BJ (cell line): ENCODE measurements around the gene MAN1C1. TPM values are rescaled to one million over a fixed set of nuclear protein-coding genes. Genes with fewer than 3 reads are reported as not detected.

Experiments used
- CTCF ChIA-PET: fragments of 350-600 bp; formaldehyde crosslinking; extraction: SDS; loops from one replicate; lab custom pipeline; 2021; ENCODE audit warnings: antibody characterized with exemption, inconsistent platforms; lab: Yijun Ruan, JAX
- POLR2A ChIA-PET: fragments of 300-600 bp; sonication (Branson Sonifier 250); formaldehyde crosslinking; extraction: SDS; loops from one replicate; lab custom pipeline; 2021; ENCODE audit warnings: antibody characterized with exemption; lab: Charles Lee
- DNase-seq: peaks from one replicate; pipeline ENCODE4 v3.0.0-alpha.2; 2011; ENCODE audit warnings: low read depth
- H3K27me3 ChIP-seq: 2 replicates; pipeline ENCODE4 v1.6.0; 2011; ENCODE audit warnings: low read length; ENCODE audit not compliant: control insufficient read depth, insufficient read depth
- H3K36me3 ChIP-seq: 2 replicates; pipeline ENCODE4 v1.5.1; 2011; ENCODE audit warnings: low read length; ENCODE audit not compliant: control insufficient read depth, insufficient read depth
- H3K4me3 ChIP-seq: 2 replicates; pipeline ENCODE4 v1.5.1; 2011; ENCODE audit warnings: low read depth, mild to moderate bottlenecking, control low read depth, low read length
- CTCF ChIP-seq: IDR thresholded peaks from 2 replicates; pipeline ENCODE4 v1.5.1; 2011; ENCODE audit warnings: low read depth, mild to moderate bottlenecking, control low read depth, inconsistent platforms, low read length, moderate library complexity; ENCODE audit not compliant: insufficient read depth
- polyA plus RNA-seq: library from polyadenylated mRNA; depleted of rRNA; stranded (reverse); fragments of >200 nt; gene quantifications from 2 replicates; pipeline ENCODE4 v1.2.3, GENCODE V29; 2011

MAN1C1 gene
- polyA plus RNA-seq, 1 experiment = 1.1 TPM

GRCh38 chr1:25703041-25703440, 86.5 kb downstream of the MAN1C1 start:
- H3K4me3 ChIP-seq = no peak overlapping the region
- ChIA-PET CTCF (interaction anchor here (1.3 kb wide), 1 partner anchor 10 kb away, joined by 3 read pairs; no protein-coding TSS in a partner anchor), POLR2A (no interaction called here)
- H3K36me3 ChIP-seq = no peaks in the 10 kb centered on the region
- H3K27me3 ChIP-seq = no peaks in the 10 kb centered on the region
- DNase-seq = no peak
- TF ChIP-seq CTCF = no peak

GRCh38 chr1:25703671-25704266, 87.2 kb downstream of the MAN1C1 start:
- ChIA-PET POLR2A (no interaction called here), CTCF (interaction anchor here (1.3 kb wide), 1 partner anchor 9 kb away, joined by 5 read pairs; no protein-coding TSS in a partner anchor)
- H3K27me3 ChIP-seq = no peaks in the 10 kb centered on the region
- TF ChIP-seq CTCF = no peak
- H3K36me3 ChIP-seq = no peaks in the 10 kb centered on the region
- no peak for DNase-seq
- H3K4me3 ChIP-seq = no peak overlapping the region

GRCh38 chr1:25704267-25704691, 87.7 kb downstream of the MAN1C1 start:
- no peaks in the 10 kb centered on the region for H3K36me3 ChIP-seq
- H3K27me3 ChIP-seq = no peaks in the 10 kb centered on the region
- DNase-seq = no peak
- ChIA-PET CTCF (interaction anchor here (1.3 kb wide), 1 partner anchor 9 kb away, joined by 5 read pairs; no protein-coding TSS in a partner anchor), POLR2A (no interaction called here)
- no peak overlapping the region for H3K4me3 ChIP-seq
- TF ChIP-seq CTCF = no peak

- Histone ChIP-seq H3K27me3 (no peaks in the 10 kb centered on the region), H3K4me3 (no peak overlapping the region), H3K36me3 (no peaks in the 10 kb centered on the region)
- DNase-seq = no peak
- ChIA-PET POLR2A (no interaction called here), CTCF (no interaction called here)
- no peak for TF ChIP-seq CTCF
These were observed 89.1 kb downstream of the MAN1C1 start for GRCh38 chr1:25705699-25706098.

GRCh38 chr1:25706146-25707089, 89.8 kb downstream of the MAN1C1 start:
- H3K27me3 ChIP-seq = no peaks in the 10 kb centered on the region
- TF ChIP-seq CTCF = no peak
- DNase-seq = no peak
- ChIA-PET CTCF (interaction anchor here (1.2 kb wide), 1 partner anchor 97 kb away, joined by 3 read pairs; no protein-coding TSS in a partner anchor), POLR2A (no interaction called here)
- no peaks in the 10 kb centered on the region for H3K36me3 ChIP-seq
- H3K4me3 ChIP-seq = no peak overlapping the region
